HEK293T (cell line): ENCODE measurements around the gene TBC1D22A.

Experiments
- CTBP1 ChIP-seq: fragments of 450-650 bp; IDR thresholded peaks from 2 replicates; pipeline ENCODE4 v1.6.1; 2016; ENCODE audit warnings: borderline replicate concordance
- ELF4 ChIP-seq: fragments of 450-650 bp; IDR thresholded peaks from 2 replicates; pipeline ENCODE4 v1.6.1; 2017; ENCODE audit warnings: antibody characterized with exemption
- FOXA1 ChIP-seq: fragments of 450-650 bp; IDR thresholded peaks from 2 replicates; pipeline ENCODE4 v1.6.1; 2016; ENCODE audit warnings: mild to moderate bottlenecking
- FOXK2 ChIP-seq: fragments of 450-650 bp; IDR thresholded peaks from 2 replicates; pipeline ENCODE4 v1.6.1; 2016; ENCODE audit warnings: mild to moderate bottlenecking
- FOXM1 ChIP-seq: fragments of 450-650 bp; IDR thresholded peaks from 2 replicates; pipeline ENCODE4 v1.6.1; 2017; ENCODE audit warnings: mild to moderate bottlenecking, borderline replicate concordance
- HDGF ChIP-seq: fragments of 450-650 bp; IDR thresholded peaks from 2 replicates; pipeline ENCODE4 v1.6.1; 2017; ENCODE audit warnings: antibody characterized with exemption, borderline replicate concordance
- SUZ12 ChIP-seq: fragments of 450-650 bp; IDR thresholded peaks from 2 replicates; pipeline ENCODE4 v1.6.1; 2016; ENCODE audit warnings: mild to moderate bottlenecking
- ZNF384 ChIP-seq: fragments of 450-650 bp; IDR thresholded peaks from 2 replicates; pipeline ENCODE4 v1.6.1; 2016

DNA sequence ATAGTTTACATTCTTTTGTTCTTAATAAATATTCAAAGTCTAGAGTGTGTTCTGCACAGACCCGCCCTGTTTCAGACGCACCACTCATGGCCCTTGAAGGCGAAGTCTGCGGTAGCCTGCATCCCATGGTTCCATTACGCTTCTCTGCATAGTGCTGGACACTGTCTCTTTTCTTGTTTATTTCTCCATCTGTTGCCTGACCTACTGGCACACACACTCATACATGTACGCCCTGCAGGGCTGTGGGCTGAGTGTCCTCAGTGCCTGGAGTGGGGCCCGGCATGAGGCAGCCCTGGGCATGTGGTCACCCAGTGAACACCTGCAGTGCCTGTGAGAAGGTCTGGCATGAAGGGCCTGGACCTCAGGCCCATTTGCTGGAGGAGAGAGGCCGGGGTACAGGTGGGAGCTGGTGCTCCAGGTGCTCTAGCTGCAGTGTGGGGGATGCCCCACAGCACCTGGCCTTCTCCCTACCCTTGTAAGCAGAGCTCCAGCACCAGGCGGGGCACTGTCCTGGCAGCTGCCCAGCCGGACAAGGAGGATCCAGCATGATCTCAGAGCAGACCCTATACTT, 404.1 kb downstream of the TBC1D22A start:
- TF ChIP-seq FOXM1 (no peak), SUZ12 (no peak), FOXK2 (no peak), HDGF (no peak), CTBP1 (no peak), ELF4 (no peak), FOXA1 (no peak), ZNF384 (no peak)
